ENCODE data around the gene BRINP1.

BRINP1 gene

GRCh38 chr9:119398350-119398749 is 29.1 kb upstream of the BRINP1 start:
- TF ChIP-seq, protein P1, sequence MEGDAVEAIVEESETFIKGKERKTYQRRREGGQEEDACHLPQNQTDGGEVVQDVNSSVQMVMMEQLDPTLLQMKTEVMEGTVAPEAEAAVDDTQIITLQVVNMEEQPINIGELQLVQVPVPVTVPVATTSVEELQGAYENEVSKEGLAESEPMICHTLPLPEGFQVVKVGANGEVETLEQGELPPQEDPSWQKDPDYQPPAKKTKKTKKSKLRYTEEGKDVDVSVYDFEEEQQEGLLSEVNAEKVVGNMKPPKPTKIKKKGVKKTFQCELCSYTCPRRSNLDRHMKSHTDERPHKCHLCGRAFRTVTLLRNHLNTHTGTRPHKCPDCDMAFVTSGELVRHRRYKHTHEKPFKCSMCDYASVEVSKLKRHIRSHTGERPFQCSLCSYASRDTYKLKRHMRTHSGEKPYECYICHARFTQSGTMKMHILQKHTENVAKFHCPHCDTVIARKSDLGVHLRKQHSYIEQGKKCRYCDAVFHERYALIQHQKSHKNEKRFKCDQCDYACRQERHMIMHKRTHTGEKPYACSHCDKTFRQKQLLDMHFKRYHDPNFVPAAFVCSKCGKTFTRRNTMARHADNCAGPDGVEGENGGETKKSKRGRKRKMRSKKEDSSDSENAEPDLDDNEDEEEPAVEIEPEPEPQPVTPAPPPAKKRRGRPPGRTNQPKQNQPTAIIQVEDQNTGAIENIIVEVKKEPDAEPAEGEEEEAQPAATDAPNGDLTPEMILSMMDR (IDR thresholded peaks at IDR 0.05), result no peak
- TF ChIP-seq ZFX (IDR thresholded peaks at IDR 0.05; ENCODE audit: borderline replicate concordance), result no peak
- H3K27ac ChIP-seq, result no peak overlapping the region

- TF ChIP-seq, protein P1 (IDR thresholded peaks at IDR 0.05), result no peak
- no peak for TF ChIP-seq ZFX (IDR thresholded peaks at IDR 0.05; ENCODE audit: borderline replicate concordance)
- no peak overlapping the region for H3K27ac ChIP-seq
Measured at GRCh38 chr9:119391878-119392277, 22.6 kb upstream of the BRINP1 start.

- TF ChIP-seq ZFX (IDR thresholded peaks at IDR 0.05; ENCODE audit: borderline replicate concordance), result no peak
- TF ChIP-seq, protein P1 (IDR thresholded peaks at IDR 0.05), result peak; percentile 68
- no peak overlapping the region for H3K27ac ChIP-seq
Measured at GRCh38 chr9:119375892-119376291, 6.7 kb upstream of the BRINP1 start.

DNA sequence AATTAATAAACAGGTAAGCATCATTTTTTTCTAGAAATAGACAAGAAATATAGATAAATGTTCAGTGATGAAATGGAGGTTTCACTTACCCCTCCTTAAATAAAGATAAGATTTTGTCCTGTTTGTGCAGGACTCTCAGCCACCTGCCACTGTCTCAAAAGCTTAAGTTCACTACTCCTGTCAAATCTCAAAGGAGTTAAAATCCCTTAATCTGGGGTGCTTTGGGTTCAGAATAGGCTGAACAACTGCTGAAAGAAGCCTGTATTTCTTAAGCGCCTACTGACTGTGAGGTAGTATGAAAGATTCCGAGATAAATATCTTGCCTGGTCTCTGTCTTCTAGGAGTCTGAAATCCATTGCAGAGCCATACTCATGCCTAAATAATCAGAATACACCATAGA is 3.7 kb upstream of the BRINP1 start:
- H3K27ac ChIP-seq, result no peak overlapping the region
- TF ChIP-seq, protein P1 (IDR thresholded peaks at IDR 0.05), result no peak
- no peak for TF ChIP-seq ZFX (IDR thresholded peaks at IDR 0.05; ENCODE audit: borderline replicate concordance)

GRCh38 chr9:119370816-119371215 is 1.6 kb upstream of the BRINP1 start:
- TF ChIP-seq ZFX (IDR thresholded peaks at IDR 0.05; ENCODE audit: borderline replicate concordance), result no peak
- TF ChIP-seq, protein P1 (IDR thresholded peaks at IDR 0.05), result no peak
- H3K27ac ChIP-seq, result no peak overlapping the region

DNA sequence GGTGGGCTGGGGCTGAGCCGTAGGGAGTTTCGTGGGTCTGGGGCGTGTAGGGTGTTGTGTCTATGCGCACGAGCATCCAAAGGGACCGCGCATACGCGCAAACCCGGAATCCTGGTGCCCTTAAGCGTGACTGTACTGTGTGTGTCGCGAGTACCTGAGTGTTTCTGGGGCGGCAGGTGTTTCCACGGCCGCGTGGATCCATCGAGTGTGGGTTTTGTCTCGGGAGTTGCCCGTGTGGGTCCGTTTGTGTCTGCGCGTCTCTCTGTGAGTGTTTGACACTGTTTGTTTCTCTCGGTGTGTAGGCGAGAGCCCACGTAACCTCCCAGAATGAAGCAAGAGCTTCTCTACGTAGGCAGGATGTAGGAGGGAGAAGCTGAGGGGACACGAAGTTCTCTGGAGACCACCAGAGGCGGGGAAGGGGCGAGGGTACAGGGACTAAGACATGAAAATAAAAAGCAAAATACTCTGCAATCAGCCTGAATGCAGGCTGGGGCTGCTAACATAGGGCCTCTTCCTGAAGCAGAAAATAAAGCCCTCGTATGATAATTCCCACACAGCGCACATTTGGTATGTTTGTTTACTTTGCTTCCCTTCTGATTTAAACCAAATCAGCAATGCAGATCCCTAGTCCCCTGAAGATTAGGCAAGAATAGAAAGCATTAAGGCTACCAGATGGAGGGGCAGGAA is 588 bp upstream of the BRINP1 start:
- no peak overlapping the region for H3K27ac ChIP-seq
- TF ChIP-seq ZFX (IDR thresholded peaks at IDR 0.05; ENCODE audit: borderline replicate concordance), result no peak
- TF ChIP-seq, protein P1 (IDR thresholded peaks at IDR 0.05), result no peak

DNA sequence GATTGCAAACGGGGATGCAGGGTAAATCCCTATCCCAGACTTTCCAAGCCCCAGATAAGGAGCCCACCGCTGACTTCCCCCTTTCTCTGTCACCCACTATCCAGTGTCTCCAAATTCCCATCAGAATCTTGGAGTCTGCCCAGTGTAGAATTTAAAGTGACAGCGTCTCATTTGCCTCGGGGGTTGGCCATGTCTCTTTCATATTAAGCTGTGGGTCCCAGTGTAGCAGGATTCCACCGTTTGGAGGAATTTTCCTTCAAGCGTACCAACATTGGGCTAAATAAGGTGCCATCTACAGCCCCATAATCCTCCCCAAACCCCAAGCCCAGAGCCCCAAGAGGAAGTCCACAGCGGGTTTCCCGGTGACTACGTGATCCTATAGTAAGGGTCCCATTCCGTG is 1.1 kb downstream of the BRINP1 start:
- no peak for TF ChIP-seq ZFX (IDR thresholded peaks at IDR 0.05; ENCODE audit: borderline replicate concordance)
- TF ChIP-seq, protein P1 (IDR thresholded peaks at IDR 0.05), result no peak
- H3K27ac ChIP-seq, result no peak overlapping the region
